RWPE2 (cell line): Measurements from ENCODE around the gene ANO1.

Experiments used
- ATAC-seq: fragments of 200-7000 bp; cut with Tn5 transposase; 3 replicates; pipeline ENCODE4 v1.9.1; 2021; ENCODE audit warnings: low read depth
- DNase-seq: peaks from one replicate; pipeline ENCODE4 v3.0.0-alpha.2; 2020; ENCODE audit warnings: low spot score
- H3K27ac ChIP-seq: fragments of 450-650 bp; 2 replicates; pipeline ENCODE4 v1.5.1; 2017; ENCODE audit warnings: mild to moderate bottlenecking; ENCODE audit not compliant: poor library complexity, severe bottlenecking
- H3K27me3 ChIP-seq: fragments of 250-450 bp; sonication (Bioruptor Pico); 2 replicates; pipeline ENCODE4 v1.5.1; 2021; ENCODE audit warnings: mild to moderate bottlenecking, moderate library complexity; ENCODE audit not compliant: insufficient read depth, poor library complexity, severe bottlenecking
- H3K36me3 ChIP-seq: fragments of 250-450 bp; sonication (Bioruptor Pico); 2 replicates; pipeline ENCODE4 v1.5.1; 2020; ENCODE audit warnings: low read depth, mild to moderate bottlenecking, moderate library complexity
- H3K4me1 ChIP-seq: fragments of 250-450 bp; sonication (Bioruptor Pico); 2 replicates; pipeline ENCODE4 v1.5.1; 2021; ENCODE audit warnings: mild to moderate bottlenecking, moderate library complexity; ENCODE audit not compliant: insufficient read depth, poor library complexity, severe bottlenecking
- H3K4me3 ChIP-seq: fragments of 250-450 bp; sonication (Bioruptor Pico); 2 replicates; pipeline ENCODE4 v1.5.1; 2021; ENCODE audit warnings: mild to moderate bottlenecking, moderate library complexity; ENCODE audit not compliant: severe bottlenecking
- H3K9me3 ChIP-seq: fragments of 250-450 bp; sonication (Bioruptor Pico); 2 replicates; pipeline ENCODE4 v1.5.1; 2021; ENCODE audit warnings: mild to moderate bottlenecking, moderate library complexity; ENCODE audit not compliant: severe bottlenecking
- CTCF ChIP-seq: fragments of 450-650 bp; IDR thresholded peaks from one replicate; pipeline ENCODE4 v1.5.1; 2017; ENCODE audit warnings: mild to moderate bottlenecking, moderate library complexity; ENCODE audit not compliant: poor library complexity, severe bottlenecking

ANO1 gene

GRCh38 chr11:70220136-70220535 is 142.0 kb downstream of the ANO1 start:
- H3K4me1 ChIP-seq = no peaks in the 10 kb centered on the region
- ATAC-seq = no peak
- no peak overlapping the region for H3K4me3 ChIP-seq
- no peak for DNase-seq
- H3K9me3 ChIP-seq = no peaks in the 10 kb centered on the region
- no peak for TF ChIP-seq CTCF
- no peak overlapping the region for H3K27ac ChIP-seq
- no peaks in the 10 kb centered on the region for H3K27me3 ChIP-seq
- H3K36me3 ChIP-seq = no peaks in the 10 kb centered on the region

GRCh38 chr11:70220920-70221319 is 142.8 kb downstream of the ANO1 start:
- H3K4me3 ChIP-seq = no peak overlapping the region
- H3K27me3 ChIP-seq = no peaks in the 10 kb centered on the region
- H3K4me1 ChIP-seq = no peaks in the 10 kb centered on the region
- H3K9me3 ChIP-seq = no peaks in the 10 kb centered on the region
- no peak overlapping the region for H3K27ac ChIP-seq
- no peak for ATAC-seq
- DNase-seq = no peak
- TF ChIP-seq CTCF = no peak
- H3K36me3 ChIP-seq = no peaks in the 10 kb centered on the region

- no peak overlapping the region for H3K27ac ChIP-seq
- H3K36me3 ChIP-seq = no peaks in the 10 kb centered on the region
- H3K4me3 ChIP-seq = no peak overlapping the region
- no peaks in the 10 kb centered on the region for H3K4me1 ChIP-seq
- no peak for TF ChIP-seq CTCF
- no peaks in the 10 kb centered on the region for H3K9me3 ChIP-seq
- H3K27me3 ChIP-seq = no peaks in the 10 kb centered on the region
- ATAC-seq (no peak), DNase-seq (no peak)
Observed at GRCh38 chr11:70225681-70226177, 147.6 kb downstream of the ANO1 start.

GRCh38 chr11:70226183-70226582 is 148.1 kb downstream of the ANO1 start:
- no peak for ATAC-seq
- no peaks in the 10 kb centered on the region for H3K36me3 ChIP-seq
- no peak for DNase-seq
- H3K27me3 ChIP-seq = no peaks in the 10 kb centered on the region
- H3K9me3 ChIP-seq = no peaks in the 10 kb centered on the region
- H3K27ac ChIP-seq = no peak overlapping the region
- no peak overlapping the region for H3K4me3 ChIP-seq
- H3K4me1 ChIP-seq = no peaks in the 10 kb centered on the region
- no peak for TF ChIP-seq CTCF

- Histone ChIP-seq H3K4me3 (no peak overlapping the region), H3K27me3 (no peaks in the 10 kb centered on the region), H3K27ac (no peak overlapping the region), H3K4me1 (no peaks in the 10 kb centered on the region), H3K36me3 (no peaks in the 10 kb centered on the region), H3K9me3 (no peaks in the 10 kb centered on the region)
- DNase-seq (no peak), ATAC-seq (no peak)
- peak; percentile 18 for TF ChIP-seq CTCF
Observed at GRCh38 chr11:70226967-70227366, 148.8 kb downstream of the ANO1 start.
